GM18499 (cell line): ENCODE measurements around the gene SEC24B.
A peak's percentile ranks its signal among the peaks of the same experiment; 100 is the strongest.
"Not testable (repeated sequence)": the region's sequence is repeated elsewhere in the genome, so short reads cannot be mapped to it uniquely, and the experiment has no call there.

Experiments
- ATAC-seq: cut with Tn5 transposase; IDR thresholded peaks from one replicate; pipeline ENCODE4 v1.9.1; 2021; ENCODE audit warnings: moderate number of reproducible peaks; ENCODE audit not compliant: insufficient read depth, unreplicated experiment

The SEC24B gene

DNA sequence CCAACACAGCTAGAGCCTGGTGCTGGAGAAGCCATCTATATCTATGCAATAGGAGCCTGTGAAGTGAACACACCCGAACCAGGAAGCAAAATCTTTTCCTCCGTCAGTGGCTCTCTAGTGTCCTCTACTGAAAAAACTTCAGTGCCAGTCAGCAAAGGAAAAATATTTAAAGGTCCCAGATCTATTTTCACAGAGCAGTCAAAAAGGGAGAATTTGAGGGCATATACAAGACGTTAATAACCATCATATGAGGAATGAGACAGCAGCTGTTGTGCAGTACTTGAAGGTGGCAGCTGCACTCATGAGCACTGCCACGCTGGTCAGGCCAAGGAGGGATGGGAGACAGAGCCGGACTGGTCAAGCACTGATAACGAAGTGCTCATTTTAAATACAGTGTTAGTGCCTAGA, 140.8 kb downstream of the SEC24B start:
- ATAC-seq: no peak

DNA sequence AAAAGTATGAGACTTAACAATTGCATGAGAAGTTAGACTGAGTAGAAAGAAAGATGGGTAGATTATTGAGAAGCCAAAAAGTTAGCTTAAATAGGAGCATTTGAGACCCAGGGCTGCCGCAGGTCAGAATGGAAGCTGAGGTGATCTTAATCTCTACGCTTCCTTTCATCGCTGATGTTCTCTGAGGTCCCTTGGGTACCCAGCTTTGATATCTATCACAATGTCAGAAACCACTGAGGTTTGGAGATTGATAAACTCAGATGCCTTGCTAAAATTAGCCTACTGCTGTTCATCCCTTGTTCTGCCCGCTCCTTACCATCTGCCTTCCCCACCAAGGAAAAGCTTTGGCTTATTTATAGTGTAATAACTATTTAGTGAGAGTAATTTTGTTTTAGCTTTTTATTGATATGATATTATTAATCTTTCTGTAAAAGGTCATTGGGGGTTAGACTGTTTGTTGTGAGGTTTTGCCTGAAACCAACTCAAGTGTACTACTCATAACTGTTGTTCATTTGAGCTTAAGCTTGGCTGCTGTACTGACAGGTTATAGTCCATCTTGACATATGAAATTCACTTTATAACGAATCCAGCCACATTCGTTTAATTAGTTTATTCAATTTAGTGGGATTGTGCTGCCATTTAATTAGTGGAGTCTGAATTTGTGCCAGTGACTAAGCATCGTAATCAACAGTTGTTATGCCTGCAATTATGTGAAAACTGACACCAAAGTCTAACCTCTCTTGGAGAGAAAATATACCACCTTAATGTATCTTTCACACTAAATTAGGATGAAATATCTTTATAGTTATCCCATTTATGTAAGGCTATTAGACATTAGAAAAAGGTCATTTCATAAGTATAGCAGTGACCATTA, 141.6 kb downstream of the SEC24B start:
- ATAC-seq: no peak

DNA sequence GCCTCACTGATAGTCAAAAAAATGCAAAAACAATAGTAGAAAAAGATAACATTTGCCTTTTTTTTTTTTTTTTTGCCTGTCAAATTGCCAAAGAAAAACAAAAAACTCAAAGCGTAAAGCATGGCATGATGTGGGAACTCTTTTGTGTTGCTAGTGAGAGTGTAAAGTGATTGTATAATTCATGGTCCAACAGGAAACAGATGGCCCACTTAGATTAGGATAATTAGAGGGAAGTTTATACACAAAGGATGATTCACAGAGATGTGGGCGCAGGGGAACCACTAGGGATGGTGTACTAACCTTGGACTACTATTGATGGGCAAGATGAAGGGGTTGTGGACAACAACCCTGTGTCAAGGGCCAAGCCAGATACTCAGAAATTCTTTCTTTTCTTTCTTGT, 142.8 kb downstream of the SEC24B start:
- no peak for ATAC-seq

DNA sequence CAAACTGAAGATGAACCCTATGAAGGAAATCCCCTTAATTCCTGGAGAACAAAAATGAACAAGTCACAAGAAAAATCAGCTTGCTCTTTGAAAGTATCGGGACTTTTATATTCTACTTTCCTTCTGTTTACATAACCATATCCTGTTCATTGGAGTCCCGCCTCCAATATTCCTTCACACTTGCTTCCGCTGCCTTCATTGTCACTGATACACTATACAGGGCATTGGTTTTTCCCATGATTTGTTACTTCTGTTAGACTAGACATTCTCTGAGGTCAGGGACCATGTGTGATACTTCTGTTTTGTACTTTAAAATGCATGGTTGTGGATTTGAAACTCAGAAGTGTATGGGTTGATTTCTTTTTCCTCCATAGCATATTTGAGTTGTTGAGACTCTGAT, 145.2 kb downstream of the SEC24B start:
- no peak for ATAC-seq

DNA sequence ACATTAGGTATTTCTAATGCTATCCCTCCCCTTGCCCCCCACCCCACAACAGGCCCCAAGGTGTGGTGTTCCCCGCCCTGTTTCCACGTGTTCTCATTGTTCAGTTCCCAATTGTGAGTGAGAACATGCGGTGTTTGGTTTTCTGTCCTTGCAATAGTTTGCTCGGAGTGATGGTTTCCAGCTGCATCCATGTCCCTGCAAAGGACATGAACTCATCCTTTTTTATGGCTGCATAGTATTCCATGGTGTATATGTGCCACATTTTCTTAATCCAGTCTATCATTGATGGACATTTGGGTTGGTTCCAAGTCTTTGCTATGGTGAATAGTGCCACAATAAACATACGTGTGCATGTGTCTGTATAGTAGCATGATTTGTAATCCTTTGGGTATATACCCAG, 146.4 kb downstream of the SEC24B start:
- not testable (repeated sequence) for ATAC-seq

DNA sequence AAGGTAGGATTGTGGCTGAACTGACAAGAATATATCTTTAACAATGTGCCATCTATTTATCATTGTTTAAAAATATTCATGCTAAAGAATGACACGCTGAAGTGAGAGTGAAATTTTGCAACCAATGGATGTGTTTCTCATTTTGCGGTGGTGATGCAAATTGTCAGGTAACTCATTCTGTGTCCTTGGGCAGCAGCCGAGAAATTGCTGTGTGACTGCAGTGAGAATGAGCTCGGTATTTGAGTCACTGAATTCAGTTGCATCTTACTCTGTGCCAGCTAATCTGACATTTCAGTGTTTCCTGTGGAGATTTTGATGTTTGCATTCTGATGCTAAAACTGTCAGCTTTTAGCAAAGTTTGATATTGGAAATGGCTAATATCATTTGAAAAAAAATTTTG, 154.6 kb downstream of the SEC24B start:
- peak; percentile 99 for ATAC-seq

DNA sequence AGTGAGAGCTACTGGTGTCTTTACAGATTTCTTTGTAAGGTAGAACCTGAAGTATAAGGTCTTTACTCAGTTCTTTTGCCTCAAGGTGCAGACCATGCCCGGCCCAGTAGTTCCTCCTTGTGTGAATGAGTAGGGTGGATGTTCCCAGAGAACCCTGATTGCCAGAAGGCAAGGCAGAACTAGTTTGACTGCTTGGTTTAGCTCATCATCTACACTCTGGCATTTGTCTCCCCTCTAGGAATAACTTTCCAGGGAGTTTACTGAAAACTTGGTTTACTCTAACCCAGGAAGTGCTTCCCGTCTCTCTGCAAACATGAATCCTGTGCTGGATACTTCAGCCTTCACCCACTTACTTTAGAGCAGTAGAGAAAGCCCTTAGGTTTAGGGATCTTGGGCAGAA, 155.5 kb downstream of the SEC24B start:
- no peak for ATAC-seq

DNA sequence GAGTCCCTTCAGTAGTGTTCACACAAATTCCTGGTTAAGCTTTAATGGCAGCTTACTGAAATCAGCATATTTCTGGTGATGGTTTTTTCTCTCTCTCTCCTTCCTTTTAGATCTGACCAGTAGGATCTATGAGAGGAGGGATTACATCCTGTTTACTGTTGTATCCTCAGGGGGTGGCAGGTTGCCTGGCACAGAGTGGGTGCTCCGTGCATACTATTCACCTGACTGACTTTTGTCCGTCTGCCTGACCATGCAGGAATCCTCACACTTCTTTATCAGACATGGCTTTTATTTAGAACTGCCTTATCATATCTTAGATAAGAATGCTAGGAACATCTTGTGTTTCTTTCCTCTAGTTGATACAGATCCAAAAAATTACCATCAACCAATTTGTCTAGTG, 156.0 kb downstream of the SEC24B start:
- no peak for ATAC-seq
